Measurements from ENCODE around the gene MED7. TPM values are rescaled to one million over a fixed set of nuclear protein-coding genes. Genes with fewer than 3 reads are reported as not detected.

Gene MED7
- total RNA-seq, 1 donor from 2014 or later = 22.2 TPM

DNA sequence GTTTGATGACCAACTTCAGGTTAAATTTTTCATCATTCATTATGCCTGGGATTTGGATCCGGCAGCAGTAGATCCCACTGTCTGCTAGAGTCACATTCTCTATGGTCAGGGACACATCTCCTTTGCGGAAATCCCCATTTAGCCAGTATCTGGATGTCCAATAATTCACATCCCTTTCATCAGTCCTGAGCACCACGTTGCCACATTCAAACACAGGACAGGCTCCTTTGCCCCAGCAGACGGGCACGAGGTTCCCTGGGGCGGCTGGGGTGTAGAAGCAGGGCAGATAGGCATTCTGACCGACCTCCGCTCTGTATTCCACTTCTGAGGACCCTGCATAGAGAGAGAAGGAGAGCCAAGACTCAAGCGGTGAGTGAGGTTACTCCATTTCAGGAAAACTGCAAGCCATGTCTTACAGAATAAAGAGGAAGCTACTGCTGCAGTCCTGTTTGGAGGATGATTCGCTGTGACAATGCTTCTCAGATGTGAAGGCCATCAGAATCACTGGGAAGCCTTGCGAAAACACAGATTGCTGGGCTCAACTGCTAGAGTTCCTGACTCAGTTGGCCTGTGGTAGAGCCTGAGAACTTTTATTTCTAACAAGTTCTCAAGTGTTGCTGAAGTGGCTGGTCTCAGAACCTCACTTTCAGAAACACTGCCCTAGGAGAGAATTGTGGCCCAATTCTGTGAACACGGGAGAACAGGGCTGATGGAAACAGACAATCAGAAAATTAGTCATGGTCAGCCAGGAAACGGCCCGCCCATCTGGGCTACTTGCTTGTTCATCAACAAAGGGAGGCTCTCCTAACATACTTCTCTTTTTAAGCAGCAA, 35.8 kb downstream of the MED7 start:
- peak; percentile 45 for DNase-seq (ENCODE audit: low read depth)

DNA sequence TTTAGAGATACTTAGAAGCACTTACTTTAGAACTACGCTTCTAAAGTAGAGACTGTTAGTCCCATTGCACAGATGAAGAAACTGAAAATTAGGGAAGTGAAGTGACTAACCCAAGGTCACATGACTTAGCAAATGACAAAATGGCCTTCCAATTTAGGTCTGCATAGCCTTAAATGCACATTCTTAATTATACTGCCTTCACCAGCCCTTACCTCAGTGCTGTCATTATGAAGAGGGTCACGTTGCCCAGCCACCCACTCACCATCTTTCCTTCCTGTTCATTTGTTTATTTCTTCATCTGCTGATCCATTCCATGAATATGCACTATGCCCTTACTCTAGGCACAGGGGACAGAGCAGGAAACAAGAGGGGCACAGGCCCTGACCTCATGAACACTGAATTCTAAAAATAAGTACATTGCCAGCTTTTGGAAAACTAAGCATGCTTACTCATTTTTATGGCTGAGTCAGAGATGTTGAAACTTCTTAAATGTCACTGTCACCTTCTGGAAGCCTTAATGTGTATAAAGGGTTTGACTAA, 42.5 kb downstream of the MED7 start:
- DNase-seq (ENCODE audit: low read depth) = peak; percentile 89

DNA sequence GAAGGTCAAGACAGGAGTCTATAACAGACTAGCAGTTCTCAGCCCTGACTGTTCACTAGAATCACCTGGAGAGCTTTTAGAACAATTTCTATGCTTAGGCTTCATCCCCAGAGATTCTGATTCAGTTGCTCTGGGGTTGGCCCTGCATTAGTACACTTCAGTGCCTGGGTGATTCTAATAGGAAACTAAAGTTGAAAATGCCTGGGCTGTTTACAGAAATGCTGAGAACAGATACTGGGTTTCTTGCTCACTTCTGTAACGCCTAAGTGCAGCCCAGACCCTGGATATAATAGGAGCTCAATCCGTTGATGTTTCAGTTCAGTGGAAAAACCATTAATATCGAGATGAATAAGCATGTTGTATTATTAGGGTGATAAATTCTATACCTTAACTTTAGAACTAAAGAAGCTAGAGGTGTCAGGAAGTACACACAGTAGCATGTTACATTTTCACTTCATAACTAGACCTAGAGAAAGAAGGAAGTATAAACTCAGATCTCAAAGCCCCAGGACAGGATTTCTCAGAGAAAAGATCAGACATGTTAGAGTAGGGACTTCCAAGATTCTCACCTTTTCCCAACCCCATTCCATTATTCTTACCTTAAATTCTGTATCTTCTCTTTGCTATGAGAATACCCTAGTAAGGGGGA, 54.2 kb downstream of the MED7 start:
- DNase-seq (ENCODE audit: low read depth) = no peak

Other genes with a start within 250 kb of the MED7 start
- 0.35 and 1.3 TPM in 2 replicates for gene TIMD4, start 179.6 kb downstream of the MED7 start, total RNA-seq
- gene HAVCR1, start 83.7 kb downstream of the MED7 start, total RNA-seq = 289 and 397 TPM in 2 replicates
- gene HAVCR2, start 33.8 kb downstream of the MED7 start, total RNA-seq = 2.0 and 8.2 TPM in 2 replicates
- gene GARIN3, start 23.4 kb upstream of the MED7 start, total RNA-seq = not detected in 2 replicates
- 0.05 TPM in 1 of 2 replicates, not detected in the other for gene ITK, start 38.0 kb upstream of the MED7 start, total RNA-seq
- gene CYFIP2, start 123.3 kb upstream of the MED7 start, total RNA-seq = 38.7 and 57.9 TPM in 2 replicates